NCI-H345 (cell line): Measurements from ENCODE around the gene TNFRSF19.

Experiments used
- DNase-seq: peaks from one replicate; lab custom pipeline; 2025; lab: John Stamatoyannopoulos, UW

TNFRSF19 gene

GRCh38 chr13:23715762-23716235, 145.6 kb downstream of the TNFRSF19 start:
- DNase-seq = peak; percentile 10

- no peak for DNase-seq
Observed at GRCh38 chr13:23716401-23716800, 146.2 kb downstream of the TNFRSF19 start.

DNA sequence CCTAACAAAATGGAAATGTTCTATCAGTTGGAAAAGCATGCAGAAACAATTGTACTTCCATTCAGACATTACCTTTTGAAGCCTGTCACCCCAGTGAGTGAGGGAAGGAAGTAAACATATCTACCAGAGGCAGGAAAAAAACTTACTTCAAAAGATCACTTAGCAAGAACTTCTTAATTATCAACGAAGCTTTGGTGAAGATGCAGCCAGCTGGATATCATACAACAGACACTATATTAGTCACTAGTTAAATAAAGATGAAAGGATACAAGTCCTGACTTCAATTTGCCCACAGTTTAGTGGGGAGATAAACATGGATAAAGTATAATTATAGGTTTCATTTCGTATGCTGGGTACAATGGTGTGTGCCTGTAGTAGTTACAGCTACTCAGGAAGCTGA, 148.8 kb downstream of the TNFRSF19 start:
- no peak for DNase-seq

DNA sequence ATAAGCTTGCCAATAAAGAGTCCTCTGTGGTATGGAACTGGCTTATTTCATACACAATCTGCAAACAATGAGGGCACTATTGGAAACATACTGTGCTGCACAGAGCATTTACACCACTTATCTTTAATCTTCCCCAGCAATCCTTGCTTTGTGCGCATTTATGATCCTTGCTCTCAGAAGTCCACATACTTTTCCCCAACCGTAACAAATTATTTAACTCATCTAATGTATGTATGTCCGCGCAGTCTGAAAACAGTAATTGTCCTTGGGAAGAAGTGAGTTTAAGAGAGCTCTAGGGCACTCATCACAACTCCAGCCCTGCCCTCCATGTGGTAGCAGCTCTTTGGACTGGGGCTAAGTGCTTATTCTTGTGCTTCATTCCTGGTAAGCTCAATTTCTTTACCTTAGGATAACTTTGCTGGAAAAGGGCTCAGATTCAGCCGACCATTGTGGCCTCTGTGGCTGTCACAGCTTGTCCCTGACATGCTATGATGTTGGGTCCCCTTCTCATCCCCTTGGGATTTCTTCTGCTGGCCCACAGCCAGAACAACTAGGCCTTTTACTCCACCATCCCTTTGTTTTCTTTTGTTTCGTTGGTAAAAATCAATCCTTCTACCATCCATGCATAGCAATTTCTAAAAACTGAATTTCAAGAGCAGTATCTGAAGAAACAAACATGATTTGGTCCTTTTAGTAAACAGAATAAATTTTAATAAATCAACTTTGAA, 152.7 kb downstream of the TNFRSF19 start:
- peak; percentile 71 for DNase-seq

DNA sequence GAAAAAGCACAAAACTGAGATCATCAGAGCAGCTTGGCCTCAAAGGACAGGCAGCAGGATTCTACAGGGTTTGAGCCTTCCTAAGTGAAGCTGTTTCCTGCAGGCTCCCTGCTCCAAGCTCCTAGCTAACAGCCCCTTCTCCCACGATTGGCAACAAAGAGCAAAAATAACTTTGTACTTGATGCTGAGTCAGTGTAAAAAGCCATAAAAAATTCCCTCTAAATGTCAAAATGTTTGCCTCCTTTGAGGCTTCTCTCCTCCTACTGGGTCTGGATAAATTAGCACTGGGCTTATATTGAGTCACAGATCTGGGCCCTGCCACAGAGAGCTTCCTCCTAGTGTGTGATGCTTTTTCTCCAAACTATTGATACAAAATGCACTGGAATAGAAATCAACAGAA, 153.3 kb downstream of the TNFRSF19 start:
- peak; percentile 44 for DNase-seq

DNA sequence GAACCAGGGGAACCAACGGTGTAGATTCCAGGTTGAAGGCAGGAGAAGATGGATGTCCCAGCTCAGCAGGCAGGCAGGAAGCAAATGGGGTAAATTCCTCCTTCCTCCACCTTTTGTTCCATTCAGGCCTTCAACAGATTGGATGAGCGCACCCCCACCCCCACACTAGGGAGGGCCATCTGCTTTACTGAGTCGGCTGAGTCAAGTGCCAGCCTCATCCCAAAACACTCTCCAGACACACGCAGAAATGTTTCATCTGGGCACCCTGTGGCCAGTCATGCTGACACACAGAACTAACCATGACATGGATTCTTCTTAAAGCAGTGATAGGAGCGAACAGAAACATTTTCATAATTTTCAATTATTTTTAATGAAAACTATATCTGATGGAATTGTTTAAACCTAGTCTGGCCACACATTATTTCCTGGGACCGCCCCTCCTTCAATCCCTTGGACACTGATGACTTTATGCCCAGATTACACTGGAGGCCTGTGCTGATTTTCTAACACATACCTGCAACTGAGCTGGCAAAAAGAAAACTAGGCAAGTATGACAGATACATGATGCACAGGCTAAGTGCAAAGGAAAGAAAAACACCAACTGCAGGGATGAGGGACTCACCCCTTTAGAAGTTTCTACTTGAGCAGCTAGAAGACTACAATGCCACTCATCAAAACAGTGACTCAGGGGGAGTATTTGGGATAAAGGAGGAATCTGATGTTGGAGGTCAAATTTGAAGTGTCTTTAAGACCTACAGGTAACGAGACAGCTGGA, 154.2 kb downstream of the TNFRSF19 start:
- no peak for DNase-seq
